ENCODE data around the gene GLIPR2.

The GLIPR2 gene

GRCh38 chr9:36194326-36195000, 57.9 kb downstream of the GLIPR2 start:
- DNase-seq (ENCODE audit: low spot score) = no peak

GRCh38 chr9:36204906-36205547, 68.5 kb downstream of the GLIPR2 start:
- no peak for DNase-seq (ENCODE audit: low spot score)

- no peak for DNase-seq (ENCODE audit: low spot score)
These were observed 70.5 kb downstream of the GLIPR2 start for GRCh38 chr9:36207016-36207415.

DNA sequence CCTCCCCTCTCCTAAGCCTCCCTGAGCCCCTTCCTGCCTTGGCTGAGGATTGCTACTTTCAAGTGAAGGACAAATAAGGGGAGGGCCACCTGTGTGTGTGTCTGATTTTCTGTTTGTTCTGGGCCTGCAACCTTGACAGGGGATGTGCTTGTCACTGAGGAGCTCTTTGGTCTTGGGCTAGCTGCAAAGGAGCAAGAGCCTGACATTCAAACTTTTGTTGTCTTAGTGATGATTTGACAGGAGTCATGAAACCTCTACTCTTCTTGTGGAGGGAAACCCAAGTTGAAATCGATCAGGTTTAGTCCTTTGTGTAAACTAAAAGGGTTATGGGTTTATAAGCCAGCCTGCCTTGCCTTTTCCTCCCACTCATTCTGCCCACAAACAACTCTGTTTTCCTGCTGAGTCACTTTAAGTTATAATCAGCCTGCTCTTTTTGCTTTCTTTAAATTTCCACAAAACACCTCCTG, 71.0 kb downstream of the GLIPR2 start:
- no peak for DNase-seq (ENCODE audit: low spot score)

DNA sequence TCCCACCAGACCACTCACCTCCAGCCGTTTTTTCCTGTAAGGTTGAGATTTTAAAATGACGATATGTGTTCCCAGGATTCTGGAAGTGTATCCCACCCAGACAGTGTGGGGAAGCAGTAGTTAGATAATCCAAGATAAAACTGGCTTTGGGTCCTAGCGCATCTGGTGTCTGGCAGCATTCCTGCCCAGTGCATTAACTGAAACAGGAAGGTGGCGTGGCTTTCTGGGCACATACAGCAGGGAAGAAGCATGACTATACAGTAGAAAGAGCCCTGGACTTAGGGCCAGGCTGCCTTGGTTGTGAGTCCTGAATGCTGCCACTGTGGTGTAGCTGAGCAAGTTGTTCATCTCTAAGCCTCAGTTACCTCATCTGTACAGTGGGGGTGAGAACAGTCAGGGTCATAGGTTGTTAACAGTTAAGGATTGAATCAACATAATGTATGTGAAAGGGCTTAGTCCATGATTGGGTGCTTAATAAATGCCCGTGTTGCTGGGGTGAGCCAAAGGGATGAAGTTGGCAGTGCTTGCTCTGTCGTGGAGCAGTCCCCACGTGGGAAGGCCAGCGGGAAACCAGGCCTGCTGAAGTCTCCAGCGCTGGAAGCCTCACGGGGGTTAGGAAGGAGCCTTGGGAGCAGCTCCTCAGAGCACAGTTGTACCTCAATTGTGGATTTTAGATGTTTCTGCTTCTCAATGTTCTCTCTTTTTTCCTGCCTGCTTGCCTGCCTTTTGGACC, 72.2 kb downstream of the GLIPR2 start:
- DNase-seq (ENCODE audit: low spot score) = no peak

GRCh38 chr9:36210722-36211121, 74.2 kb downstream of the GLIPR2 start:
- DNase-seq (ENCODE audit: low spot score) = no peak

- no peak for DNase-seq (ENCODE audit: low spot score)
These were observed 75.0 kb downstream of the GLIPR2 start for GRCh38 chr9:36211510-36211909.

DNA sequence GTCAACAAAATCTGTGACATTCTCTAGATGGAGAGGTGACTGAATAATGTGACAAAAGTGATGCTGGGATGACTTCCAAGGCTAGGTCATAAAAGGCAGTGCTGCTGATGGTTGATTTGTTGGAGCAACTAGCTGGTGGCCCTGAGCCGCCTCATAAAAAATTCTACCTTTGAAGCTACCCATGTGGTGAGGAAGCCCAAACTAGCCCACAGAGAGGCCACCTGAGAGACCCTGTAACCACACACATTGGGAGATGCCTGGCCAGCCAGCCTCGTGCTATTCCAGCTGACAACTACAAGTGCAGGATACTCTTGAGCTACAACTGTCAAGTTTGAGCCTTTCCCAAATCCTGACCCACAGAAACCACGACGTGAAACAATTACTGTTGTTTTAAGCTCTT, 76.9 kb downstream of the GLIPR2 start:
- DNase-seq (ENCODE audit: low spot score) = no peak
